B cell (primary cell): ENCODE data around the gene IL12A. TPM values are rescaled to one million over a fixed set of nuclear protein-coding genes. Genes with fewer than 3 reads are reported as not detected.

Experiments used
- ATAC-seq: fragments of 200-7000 bp; cut with Tn5 transposase; one replicate; pipeline ENCODE4 v1.10.0; 2021; ENCODE audit warnings: low read depth, mild to moderate bottlenecking, moderate number of reproducible peaks, moderate library complexity
- CTCF ChIA-PET: fragments of 350-600 bp; sonication (Branson Sonifier 250); formaldehyde crosslinking; loops from one replicate; lab custom pipeline; 2021; ENCODE audit warnings: antibody characterized with exemption, inconsistent platforms; lab: Charles Lee
- POLR2A ChIA-PET: fragments of 350-600 bp; sonication (Branson Sonifier 250); formaldehyde crosslinking; loops from one replicate; lab custom pipeline; 2021; ENCODE audit warnings: antibody characterized with exemption; lab: Charles Lee
- DNase-seq: peaks from one replicate; pipeline ENCODE4 v3.0.0; 2013
- H2AFZ ChIP-seq: 2 replicates; pipeline ENCODE4 v1.6.1; 2012; ENCODE audit warnings: mild to moderate bottlenecking, low read depth, low read length; ENCODE audit not compliant: insufficient read depth, poor library complexity, severe bottlenecking
- H3K27ac ChIP-seq, 2 donors: 1 replicate in 1 of 2; 2 replicates in 1 of 2; pipeline ENCODE4 v1.5.1; 2012 to 2013; ENCODE audit warnings: low read length in 2 of 2, mild to moderate bottlenecking in 2 of 2, moderate library complexity in 1 of 2
- H3K27me3 ChIP-seq, 4 experiments: fragments of 200-600 bp in 1 of 4; sonication (generic) in 1 of 4; replicated peaks in 1 of 4; 1 replicate in 2 of 4; 2 replicates in 2 of 4; pipeline versions ENCODE4 v1.6.1 to v1.7.0; 2013 to 2016; ENCODE audit warnings: low read length in 3 of 4, mild to moderate bottlenecking in 2 of 4, mixed read lengths in 1 of 4, moderate library complexity in 1 of 4; ENCODE audit not compliant: insufficient read depth in 4 of 4, control insufficient read depth in 3 of 4; ENCODE audit errors: control extremely low read depth in 1 of 4
- H3K36me3 ChIP-seq, 2 experiments: replicated peaks in 1 of 2; 1 replicate in 1 of 2; 2 replicates in 1 of 2; pipeline versions ENCODE4 v1.6.1 to v1.7.1; 2013; ENCODE audit warnings: low read length in 1 of 2; ENCODE audit not compliant: insufficient read depth in 2 of 2, control insufficient read depth in 1 of 2; ENCODE audit errors: control extremely low read depth in 1 of 2, extremely low read depth in 1 of 2
- H3K4me1 ChIP-seq, 2 donors: fragments of 200-600 bp in 1 of 2; sonication (generic) in 1 of 2; 1 replicate in 1 of 2; 2 replicates in 1 of 2; pipeline versions ENCODE4 v1.5.1 to v1.6.1; 2013 to 2017; ENCODE audit warnings: low read length in 2 of 2; ENCODE audit not compliant: control insufficient read depth in 2 of 2, insufficient read depth in 2 of 2
- H3K4me2 ChIP-seq: replicated peaks from 2 replicates; pipeline ENCODE3; 2012; ENCODE audit warnings: mild to moderate bottlenecking, low read depth, low read length; ENCODE audit not compliant: poor library complexity, severe bottlenecking
- H3K4me3 ChIP-seq, 5 experiments: fragments of 200-600 bp in 1 of 5; sonication (generic) in 1 of 5; 1 replicate in 3 of 5; 2 replicates in 2 of 5; pipeline versions ENCODE4 v1.5.1 to v1.7.0; 2011 to 2016; ENCODE audit warnings: low read length in 4 of 5, mild to moderate bottlenecking in 4 of 5, low read depth in 2 of 5, control low read depth in 1 of 5, moderate library complexity in 1 of 5; ENCODE audit not compliant: insufficient read depth in 1 of 5; ENCODE audit errors: control extremely low read depth in 1 of 5, extremely low read depth in 1 of 5
- H3K79me2 ChIP-seq: fragments of 200-600 bp; sonication (generic); one replicate; pipeline ENCODE4 v1.6.0; 2016; ENCODE audit warnings: low read length; ENCODE audit not compliant: control insufficient read depth, insufficient read depth
- H3K9ac ChIP-seq: fragments of 200-600 bp; sonication (generic); 2 replicates; pipeline ENCODE4 v1.6.1; 2017; ENCODE audit warnings: mild to moderate bottlenecking, low read length, moderate library complexity
- H3K9me3 ChIP-seq, 3 donors: one replicate each; pipeline versions ENCODE4 v1.6.1 to v1.7.1; 2013; ENCODE audit warnings: low read length in 2 of 3; ENCODE audit not compliant: control insufficient read depth in 2 of 3, insufficient read depth in 1 of 3; ENCODE audit errors: control extremely low read depth in 1 of 3
- H4K20me1 ChIP-seq: 2 replicates; pipeline ENCODE4 v1.6.0; 2012; ENCODE audit warnings: mild to moderate bottlenecking, low read length; ENCODE audit not compliant: insufficient read depth, control insufficient read depth, poor library complexity, severe bottlenecking
- H3K27ac Mint-ChIP-seq: one replicate; pipeline ENCODE4 v1.8.0; 2021; ENCODE audit warnings: mixed read lengths
- H3K27me3 Mint-ChIP-seq: one replicate; pipeline ENCODE4 v1.8.0; 2021; ENCODE audit warnings: mixed read lengths
- H3K4me1 Mint-ChIP-seq: one replicate; pipeline ENCODE4 v1.8.0; 2021; ENCODE audit warnings: mixed read lengths
- H3K4me3 Mint-ChIP-seq: one replicate; pipeline ENCODE4 v1.8.0; 2021; ENCODE audit warnings: mixed read lengths
- H3K9me3 Mint-ChIP-seq: one replicate; pipeline ENCODE4 v1.8.0; 2022; ENCODE audit warnings: mixed read lengths; ENCODE audit not compliant: insufficient read depth
- CTCF ChIP-seq: fragments of 200-600 bp; IDR thresholded peaks from one replicate; pipeline ENCODE4 v1.8.0; 2022; ENCODE audit warnings: antibody characterized with exemption, mild to moderate bottlenecking
- EZH2 ChIP-seq: IDR thresholded peaks from 2 replicates; pipeline ENCODE4 v1.6.1; 2012; ENCODE audit warnings: borderline replicate concordance, low read depth, mild to moderate bottlenecking, moderate library complexity, low read length; ENCODE audit not compliant: insufficient read depth, poor library complexity, severe bottlenecking
- WGBS: methylation state at CpG from one replicate; pipeline ENCODE4 v1.1.5; 2013; ENCODE audit warnings: missing lambda C conversion rate; ENCODE audit not compliant: insufficient coverage; 5-methylcytosine and 5-hydroxymethylcytosine counted together
- intact Hi-C: fragments of 100-400 bp; cut with micrococcal nuclease; formaldehyde crosslinking; loops from one replicate; pipeline ENCODE4 v1.10.0; 2022
- polyA plus RNA-seq: library from polyadenylated mRNA; depleted of rRNA; stranded (reverse); fragments of >200 nt; gene quantifications from 2 replicates; pipeline ENCODE4 v1.2.3, GENCODE V29; 2012
- total RNA-seq, 2 donors: library from RNA; stranded (reverse); fragments of 120-200 nt in 1 of 2; gene quantifications; 1 replicate in 1 of 2; 2 replicates in 1 of 2; pipeline versions ENCODE4 v1.2.3 to v1.2.4, GENCODE V29; 2013 to 2022

The IL12A gene
- total and polyA plus RNA-seq, 2 donors (not counting 1 experiment from before 2014, with no cell fraction given) = 6.1 to 9.9 TPM

GRCh38 chr3:160038862-160039562, 50.4 kb downstream of the IL12A start:
- Histone ChIP-seq H3K9me3 (peaks cover 0 to 18% (median 14%) of the 10 kb centered on the region in 3 donors), H3K27ac (no peak overlapping the region), H3K4me1 (peaks cover 7 to 9% of the 10 kb centered on the region in 2 donors), H3K79me2 (no peaks in the 10 kb centered on the region), H3K36me3 (no peaks in the 10 kb centered on the region), H4K20me1 (no peaks in the 10 kb centered on the region), H3K4me2 (peak overlapping the region; percentile 33), H3K9ac (no peak overlapping the region), H3K4me3 (no peak overlapping the region), H3K27me3 (peaks cover 0 to 26% (median 17%) of the 10 kb centered on the region in 4 experiments), H2AFZ (peak overlapping the region; percentile 54)
- intact Hi-C loops = no loop called here
- peaks cover 29% of the 10 kb centered on the region for H3K27me3 Mint-ChIP-seq
- CTCF ChIA-PET = no interaction called here
- H3K4me3 Mint-ChIP-seq = peak overlapping the region; percentile 32
- no peak for DNase-seq
- H3K9me3 Mint-ChIP-seq = peaks cover 18% of the 10 kb centered on the region
- no peak for ATAC-seq
- no peak for TF ChIP-seq CTCF
- no peak for TF ChIP-seq EZH2
- H3K27ac Mint-ChIP-seq = no peak overlapping the region
- 5% methylated on average over 36 of the region's 36 CpGs for WGBS
- H3K4me1 Mint-ChIP-seq = peaks cover 7% of the 10 kb centered on the region
- POLR2A ChIA-PET = no interaction called here

- Histone ChIP-seq H3K27me3 (peaks cover 0 to 26% (median 17%) of the 10 kb centered on the region in 4 experiments), H3K27ac (no peak overlapping the region), H3K4me1 (peaks cover 7 to 9% of the 10 kb centered on the region in 2 donors), H3K36me3 (no peaks in the 10 kb centered on the region), H3K79me2 (no peaks in the 10 kb centered on the region), H4K20me1 (no peaks in the 10 kb centered on the region), H3K9me3 (peaks cover 0 to 18% (median 14%) of the 10 kb centered on the region in 3 donors), H2AFZ (no peak overlapping the region), H3K4me3 (no peak overlapping the region), H3K9ac (no peak overlapping the region), H3K4me2 (no peak overlapping the region)
- DNase-seq = no peak
- WGBS = 59% methylated on average over 3 of the region's 3 CpGs
- H3K4me1 Mint-ChIP-seq = peaks cover 7% of the 10 kb centered on the region
- H3K27me3 Mint-ChIP-seq = peaks cover 29% of the 10 kb centered on the region
- no peak overlapping the region for H3K4me3 Mint-ChIP-seq
- TF ChIP-seq CTCF = no peak
- H3K9me3 Mint-ChIP-seq = peaks cover 18% of the 10 kb centered on the region
- ChIA-PET CTCF (no interaction called here), POLR2A (interaction anchor here (0.6 kb wide), 1 partner anchor 8 kb away, joined by 4 read pairs; no protein-coding TSS in a partner anchor)
- no peak for ATAC-seq
- intact Hi-C loops = no loop called here
- no peak overlapping the region for H3K27ac Mint-ChIP-seq
Measured at GRCh38 chr3:160040181-160040580, 51.5 kb downstream of the IL12A start.
